OCI-M1 (cell line): ENCODE measurements around the gene PLA2G2E.
"Not testable (repeated sequence)": the region's sequence is repeated elsewhere in the genome, so short reads cannot be mapped to it uniquely, and the experiment has no call there.

Experiments used
- DNase-seq: peaks from one replicate; lab custom pipeline; 2025; lab: John Stamatoyannopoulos, UW

PLA2G2E gene

GRCh38 chr1:19932866-19933265 lies 9.4 kb upstream of the PLA2G2E start:
- DNase-seq: no peak

- DNase-seq: not testable (repeated sequence)
Measured at GRCh38 chr1:19927130-19927421, 3.7 kb upstream of the PLA2G2E start.

DNA sequence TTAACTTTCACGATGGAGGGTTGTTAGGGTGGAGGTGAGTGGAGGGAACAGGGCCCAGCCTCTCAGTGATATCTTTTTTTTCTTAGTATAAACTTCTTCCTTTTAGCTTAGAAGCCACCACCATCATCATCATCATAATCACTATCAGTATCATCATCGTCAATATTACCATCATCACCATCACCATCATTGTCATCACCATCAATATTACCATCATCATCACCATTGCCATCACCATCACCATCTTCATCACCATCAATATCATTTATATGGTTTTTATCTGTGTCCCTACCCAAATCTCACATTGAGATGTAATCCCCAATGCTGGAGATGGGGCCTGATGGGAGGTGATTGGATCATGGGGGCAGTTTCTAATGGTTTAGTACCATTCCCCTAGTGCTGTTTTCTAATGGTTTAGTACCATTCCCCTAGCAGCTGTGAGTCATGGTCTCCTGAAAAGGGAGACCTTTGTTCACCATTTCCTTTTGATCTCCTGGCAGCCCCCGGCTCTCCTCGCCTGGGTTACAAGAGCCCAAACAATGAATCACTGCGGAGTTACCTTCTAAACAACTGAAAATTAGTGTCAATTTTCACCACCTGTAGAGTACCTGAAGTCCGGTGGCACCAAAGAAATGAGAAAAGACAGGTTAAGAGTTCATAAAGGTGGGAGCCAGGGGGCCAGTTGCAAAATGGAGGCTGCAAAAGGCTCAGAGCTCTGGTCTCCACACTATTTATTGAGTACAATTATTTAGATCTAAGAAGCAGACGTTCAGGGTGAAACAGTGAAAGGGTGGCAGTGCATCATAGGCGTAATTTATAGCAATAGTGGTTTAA lies 3.1 kb upstream of the PLA2G2E start:
- no peak for DNase-seq

GRCh38 chr1:19925342-19926070 lies 2.1 kb upstream of the PLA2G2E start:
- DNase-seq: no peak

GRCh38 chr1:19923953-19924346 lies 533 bp upstream of the PLA2G2E start:
- DNase-seq: no peak

- no peak for DNase-seq
Measured at GRCh38 chr1:19922015-19922688, 1.3 kb downstream of the PLA2G2E start.

- DNase-seq: no peak
Measured at GRCh38 chr1:19921310-19921709, 2.1 kb downstream of the PLA2G2E start.

- DNase-seq: no peak
Measured at GRCh38 chr1:19920132-19920710, 3.2 kb downstream of the PLA2G2E start.

GRCh38 chr1:19918057-19918456 lies 5.4 kb downstream of the PLA2G2E start:
- DNase-seq: peak; percentile 86

DNA sequence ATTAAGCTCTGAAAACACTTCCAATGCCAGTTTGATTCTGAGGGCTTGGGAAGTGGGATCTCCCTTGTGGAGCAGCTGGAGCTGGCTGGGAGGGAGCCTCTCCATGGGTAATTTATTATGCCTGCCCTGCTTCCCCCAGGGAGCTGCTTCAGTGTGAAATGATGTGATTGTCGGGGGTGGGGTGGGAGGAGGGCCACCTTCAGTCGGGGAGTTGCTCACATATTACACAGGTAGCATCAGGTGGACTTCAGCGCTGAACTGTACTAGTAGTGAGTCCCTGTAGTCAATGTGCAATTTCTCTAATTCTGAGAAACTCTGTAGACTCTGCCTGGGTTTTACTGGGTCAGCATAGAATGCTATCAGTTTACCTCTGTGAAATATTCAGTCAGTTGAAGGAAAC lies 12.8 kb downstream of the PLA2G2E start:
- no peak for DNase-seq

GRCh38 chr1:19909971-19910370 lies 13.4 kb downstream of the PLA2G2E start:
- DNase-seq: no peak

DNA sequence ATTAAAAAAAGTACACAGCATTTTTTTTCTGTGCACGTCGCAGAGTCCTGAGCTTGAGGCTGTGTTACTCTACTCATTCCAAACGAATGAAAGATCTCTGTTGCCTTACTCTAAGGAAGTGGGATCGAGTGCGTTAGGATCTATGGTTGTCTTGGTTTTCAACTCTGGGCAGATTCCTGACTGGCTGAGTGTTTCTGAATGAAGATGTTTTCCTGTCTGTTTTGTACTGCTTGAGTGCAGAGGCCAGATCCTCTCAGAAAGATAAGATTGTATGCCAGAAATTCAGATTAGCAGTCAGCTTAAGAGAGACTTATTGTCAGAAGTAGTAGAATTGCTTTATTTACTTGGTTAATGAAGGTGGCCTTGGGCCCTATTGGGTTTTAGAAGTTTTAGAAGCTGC lies 14.0 kb downstream of the PLA2G2E start:
- DNase-seq: no peak

DNA sequence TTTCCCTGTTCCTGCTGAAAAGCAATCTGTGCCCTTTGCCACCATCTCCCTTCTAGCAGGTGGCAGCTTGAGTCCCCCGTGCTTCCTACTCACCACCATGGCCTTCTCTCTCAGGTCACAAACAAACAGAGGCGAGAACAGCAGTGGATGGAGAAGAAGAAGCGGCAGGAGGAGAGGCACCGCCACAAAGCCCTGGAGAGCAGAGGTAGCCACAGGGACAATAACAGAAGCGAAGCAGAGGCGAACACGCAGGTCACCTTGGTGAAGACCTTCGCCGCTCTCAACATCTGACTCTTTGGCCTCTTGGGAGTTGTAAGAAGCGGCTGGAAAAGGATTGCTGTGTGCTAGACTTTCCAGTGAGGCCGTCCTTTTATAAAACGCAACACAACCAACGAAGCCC lies 16.0 kb downstream of the PLA2G2E start:
- DNase-seq: no peak

DNA sequence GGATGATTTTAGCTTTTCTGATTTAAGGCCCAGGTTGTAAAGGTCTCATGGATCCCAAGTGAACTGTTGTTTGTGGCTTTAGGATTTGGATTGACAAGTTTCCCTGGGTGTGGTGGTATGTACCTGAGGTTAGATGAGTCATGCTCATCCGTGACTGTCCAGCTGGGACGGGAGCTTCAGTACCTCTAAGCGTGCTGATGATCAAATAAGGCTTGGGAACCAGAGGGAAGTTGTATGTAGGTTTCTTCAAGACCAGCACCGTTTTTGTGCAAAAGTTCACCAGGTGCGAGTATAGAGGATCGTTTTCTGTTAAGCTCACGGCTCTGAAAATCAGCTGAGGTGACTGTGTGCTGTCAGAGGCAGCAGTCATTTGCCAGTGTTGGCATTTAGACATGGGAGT lies 19.8 kb downstream of the PLA2G2E start:
- DNase-seq: no peak

GRCh38 chr1:19901653-19902052 lies 21.8 kb downstream of the PLA2G2E start:
- no peak for DNase-seq

GRCh38 chr1:19894218-19894617 lies 29.2 kb downstream of the PLA2G2E start:
- DNase-seq: no peak

DNA sequence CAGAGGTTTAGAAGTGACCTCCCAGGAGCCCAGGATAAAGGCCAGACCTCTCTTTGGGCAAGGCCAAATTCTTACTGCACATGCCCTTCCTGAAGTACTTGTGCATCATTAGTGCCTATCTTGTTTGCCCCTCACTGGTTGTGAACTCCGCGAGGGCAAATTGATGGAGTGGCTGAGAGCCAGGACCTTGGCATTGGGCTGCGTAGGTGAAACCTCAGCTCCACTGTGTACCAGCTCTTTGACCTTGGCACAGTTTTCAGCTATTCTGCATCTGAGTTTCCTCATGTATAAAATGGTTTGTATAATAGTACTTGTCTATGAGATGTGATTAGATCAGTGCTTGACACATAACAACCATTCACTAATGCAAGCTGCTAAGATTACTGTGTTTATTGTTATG lies 29.7 kb downstream of the PLA2G2E start:
- no peak for DNase-seq

DNA sequence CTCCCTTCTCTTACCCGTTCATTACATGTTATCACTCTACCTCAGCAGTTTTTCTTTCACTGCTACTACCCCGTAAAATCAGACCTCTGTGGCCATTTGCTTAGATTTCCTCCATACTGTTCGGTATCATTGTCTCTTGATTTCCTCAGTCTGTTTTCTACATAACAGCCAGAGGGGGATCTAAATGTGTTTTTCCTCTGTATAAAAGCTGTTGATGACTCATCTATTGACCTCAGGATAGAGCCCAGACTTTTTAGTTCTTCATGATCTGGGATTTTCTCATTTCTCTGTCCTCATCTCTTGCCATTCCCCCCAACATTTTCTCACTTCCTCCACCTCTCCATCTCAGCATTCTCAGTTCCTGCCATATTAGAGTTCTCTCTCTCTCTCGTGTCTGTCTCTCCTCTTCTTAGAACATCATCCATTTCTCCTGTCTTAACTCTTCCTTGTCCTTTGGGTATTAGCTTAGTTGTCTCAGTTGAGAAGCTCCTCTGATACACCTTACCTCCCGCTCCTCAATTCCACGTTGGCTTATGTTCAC lies 30.7 kb downstream of the PLA2G2E start:
- no peak for DNase-seq

- DNase-seq: no peak
Measured at GRCh38 chr1:19892129-19892528, 31.3 kb downstream of the PLA2G2E start.

DNA sequence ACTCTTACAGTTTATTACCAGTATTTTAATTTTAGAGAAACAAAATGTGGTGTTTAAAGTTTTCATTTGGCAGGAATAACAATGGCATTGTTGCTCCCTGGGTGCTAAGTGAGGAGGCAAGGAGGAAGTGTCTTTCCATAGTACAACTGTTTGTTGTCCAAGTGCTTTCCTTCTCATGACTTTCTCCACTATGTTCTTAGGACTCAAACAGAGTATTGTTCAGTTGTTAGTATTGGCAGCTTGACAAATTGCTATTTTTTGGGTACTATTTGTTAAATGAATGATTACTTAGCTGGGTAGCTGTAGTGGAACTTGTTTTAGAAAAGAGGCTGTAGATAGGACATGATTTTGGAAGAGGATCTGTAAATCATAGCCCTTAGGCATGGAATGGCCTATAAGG lies 33.8 kb downstream of the PLA2G2E start:
- DNase-seq: no peak

GRCh38 chr1:19888112-19888511 lies 35.3 kb downstream of the PLA2G2E start:
- DNase-seq: no peak

DNA sequence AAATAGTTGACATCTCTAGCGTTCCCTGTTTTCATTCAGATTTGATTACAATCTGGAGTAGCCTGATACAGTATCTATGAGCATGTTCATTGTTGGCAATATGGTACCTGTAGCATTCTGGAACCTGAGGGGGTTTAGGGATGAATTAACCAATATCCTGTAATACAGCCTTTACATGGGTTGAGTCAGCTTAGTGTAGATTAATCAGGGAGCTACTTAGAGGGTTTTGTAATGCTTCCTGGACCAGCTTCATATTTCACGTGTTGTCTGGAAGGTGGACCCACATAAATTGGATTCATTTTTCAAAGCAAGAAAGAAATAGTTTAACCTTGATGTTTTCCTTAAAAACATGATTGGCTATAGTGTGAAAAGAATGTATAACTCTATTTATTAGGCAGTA lies 37.6 kb downstream of the PLA2G2E start:
- no peak for DNase-seq

DNA sequence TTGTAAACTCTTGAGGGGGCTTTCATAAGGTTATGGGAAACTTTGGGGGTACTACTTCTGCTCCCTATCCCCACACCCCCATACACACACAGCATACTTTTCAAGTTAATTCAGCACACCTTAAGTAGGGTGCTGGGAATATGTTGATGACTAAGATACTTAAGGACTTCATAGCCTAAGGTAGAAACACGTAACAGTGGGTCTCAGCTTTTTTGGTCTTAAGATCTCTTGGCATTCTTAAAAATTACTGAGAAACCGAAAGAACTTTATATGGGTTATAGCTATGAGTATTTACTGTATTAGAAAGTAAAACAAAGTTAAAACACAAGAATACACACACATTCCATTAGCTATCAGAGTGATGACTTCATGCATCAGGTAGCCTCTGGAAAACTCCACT lies 39.1 kb downstream of the PLA2G2E start:
- DNase-seq: no peak
